HG02759 (cell line): ENCODE results near the gene LITAFD.
"Not testable (repeated sequence)": the region's sequence is repeated elsewhere in the genome, so short reads cannot be mapped to it uniquely, and the experiment has no call there.

Experiments
- ATAC-seq: cut with Tn5 transposase; IDR thresholded peaks from one replicate; pipeline ENCODE4 v1.9.1; 2021; ENCODE audit warnings: mild to moderate bottlenecking, moderate library complexity; ENCODE audit not compliant: unreplicated experiment

LITAFD gene

DNA sequence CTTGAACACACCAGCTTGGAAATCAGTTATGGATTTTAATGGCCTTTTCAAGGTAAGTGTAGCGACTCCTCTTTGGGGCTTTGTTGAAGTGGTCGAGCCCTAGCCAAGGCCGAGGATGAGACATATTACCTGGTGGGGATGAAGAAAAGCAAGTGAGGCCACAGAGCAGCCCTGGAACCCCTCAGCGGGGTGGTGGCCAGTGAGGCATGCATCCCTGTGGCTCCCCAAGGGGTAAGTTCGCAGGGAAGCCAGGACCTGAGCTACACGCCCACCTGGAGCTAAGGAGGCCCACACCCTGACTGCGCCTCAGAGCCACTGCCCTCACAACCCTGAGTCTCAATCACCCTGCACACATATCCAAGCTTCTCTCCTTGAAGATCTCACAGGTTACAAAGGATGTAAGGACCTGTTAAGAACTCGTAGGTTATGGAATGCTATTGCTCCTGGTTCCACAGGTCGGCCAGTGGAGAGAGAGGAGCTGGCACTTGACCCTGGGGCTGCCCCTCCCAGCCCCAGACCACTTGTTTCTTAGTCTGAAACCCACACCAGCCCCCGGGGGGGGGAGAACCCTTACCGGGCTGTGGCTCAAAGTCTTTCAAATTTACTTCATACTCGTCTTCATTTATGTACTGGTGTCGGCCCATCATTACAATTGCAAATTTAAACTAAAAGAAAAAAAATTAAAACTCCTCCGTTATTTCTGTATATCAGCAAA, 12.0 kb downstream of the LITAFD start:
- ATAC-seq: no peak

GRCh38 chr16:8894736-8895334, 12.7 kb downstream of the LITAFD start:
- no peak for ATAC-seq

DNA sequence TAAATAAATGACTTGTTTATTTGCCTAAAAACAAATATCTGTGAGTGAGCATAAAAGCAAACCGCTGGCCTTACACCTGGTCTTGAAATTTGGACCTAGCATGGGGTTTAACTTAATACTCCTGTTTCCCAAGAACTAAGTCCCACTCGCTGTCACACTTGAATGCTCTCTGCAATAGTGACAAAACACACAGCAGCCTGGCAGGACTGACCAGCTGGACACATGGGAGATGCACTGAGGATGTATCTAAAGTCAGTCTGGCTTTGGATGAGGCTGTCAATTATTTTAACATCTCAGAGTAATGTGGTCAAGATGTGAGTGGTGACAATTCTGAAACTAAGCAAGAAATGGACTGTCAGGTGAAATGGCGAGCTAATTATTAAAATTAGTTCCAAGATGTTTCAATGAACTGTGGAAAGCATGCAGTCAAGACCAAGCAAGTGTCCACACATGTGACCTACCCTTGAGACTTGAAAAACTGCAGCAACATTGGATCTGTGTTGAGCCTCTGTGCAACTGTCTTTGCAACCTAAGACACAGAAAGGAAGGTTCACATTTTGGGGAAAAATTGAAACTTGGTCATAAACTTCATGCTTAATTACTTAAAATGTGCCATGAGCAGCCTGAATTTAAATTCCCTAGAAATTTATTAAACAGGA, 16.6 kb downstream of the LITAFD start:
- no peak for ATAC-seq

- no peak for ATAC-seq
Observed at GRCh38 chr16:8899709-8900317, 17.7 kb downstream of the LITAFD start.

- no peak for ATAC-seq
Observed at GRCh38 chr16:8900343-8900742, 18.2 kb downstream of the LITAFD start.

- ATAC-seq: no peak
Observed at GRCh38 chr16:8901320-8901861, 19.2 kb downstream of the LITAFD start.

- no peak for ATAC-seq
Observed at GRCh38 chr16:8903004-8903403, 20.9 kb downstream of the LITAFD start.

DNA sequence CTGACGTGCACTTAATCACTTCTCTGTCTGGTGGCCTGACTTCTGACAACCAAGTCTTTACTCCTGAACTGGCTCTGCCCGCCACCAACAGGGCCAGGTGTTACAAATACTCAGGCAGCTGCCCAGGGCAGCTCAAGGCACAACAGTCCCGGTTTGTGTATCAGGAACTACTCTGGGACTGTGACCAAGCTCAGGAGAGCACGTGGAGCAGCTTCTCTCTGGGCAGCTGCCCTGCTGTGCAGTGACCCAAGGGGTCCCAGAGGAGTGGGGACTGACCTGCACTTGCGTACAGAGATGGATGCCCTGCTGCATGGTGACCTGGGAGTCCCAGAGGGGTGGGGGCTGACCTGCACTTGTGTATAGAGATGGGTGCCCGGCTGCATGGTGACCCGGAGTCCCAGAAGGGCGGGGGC, 21.9 kb downstream of the LITAFD start:
- no peak for ATAC-seq

DNA sequence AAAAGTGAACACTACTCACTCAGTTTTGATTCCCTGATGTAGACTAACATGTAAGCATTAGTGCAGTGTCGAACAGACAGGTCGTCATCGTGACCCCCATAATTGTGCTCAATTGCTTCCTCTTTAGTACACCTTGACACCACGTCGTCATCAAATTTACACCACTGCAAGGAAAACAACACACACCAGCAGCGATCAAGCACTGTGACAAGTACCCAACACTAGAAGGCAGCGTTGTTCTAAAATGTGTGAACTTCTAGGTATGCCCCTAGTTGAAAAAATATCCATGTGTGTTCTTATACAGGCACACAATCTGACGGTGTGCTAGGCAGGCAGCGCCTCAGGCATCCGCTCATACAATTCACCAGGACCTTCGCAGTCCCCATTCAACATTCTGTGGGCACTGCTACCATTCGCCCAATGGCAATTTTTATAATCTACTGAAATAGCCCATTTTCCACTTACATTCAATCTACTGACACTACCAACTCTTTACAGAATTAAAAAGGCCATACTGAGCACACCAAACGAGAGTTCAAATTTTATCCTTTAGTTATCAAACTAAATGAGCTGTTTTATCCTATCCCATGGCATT, 23.1 kb downstream of the LITAFD start:
- no peak for ATAC-seq

GRCh38 chr16:8905795-8906591, 23.8 kb downstream of the LITAFD start:
- no peak for ATAC-seq

GRCh38 chr16:8907096-8907495, 24.9 kb downstream of the LITAFD start:
- no peak for ATAC-seq

DNA sequence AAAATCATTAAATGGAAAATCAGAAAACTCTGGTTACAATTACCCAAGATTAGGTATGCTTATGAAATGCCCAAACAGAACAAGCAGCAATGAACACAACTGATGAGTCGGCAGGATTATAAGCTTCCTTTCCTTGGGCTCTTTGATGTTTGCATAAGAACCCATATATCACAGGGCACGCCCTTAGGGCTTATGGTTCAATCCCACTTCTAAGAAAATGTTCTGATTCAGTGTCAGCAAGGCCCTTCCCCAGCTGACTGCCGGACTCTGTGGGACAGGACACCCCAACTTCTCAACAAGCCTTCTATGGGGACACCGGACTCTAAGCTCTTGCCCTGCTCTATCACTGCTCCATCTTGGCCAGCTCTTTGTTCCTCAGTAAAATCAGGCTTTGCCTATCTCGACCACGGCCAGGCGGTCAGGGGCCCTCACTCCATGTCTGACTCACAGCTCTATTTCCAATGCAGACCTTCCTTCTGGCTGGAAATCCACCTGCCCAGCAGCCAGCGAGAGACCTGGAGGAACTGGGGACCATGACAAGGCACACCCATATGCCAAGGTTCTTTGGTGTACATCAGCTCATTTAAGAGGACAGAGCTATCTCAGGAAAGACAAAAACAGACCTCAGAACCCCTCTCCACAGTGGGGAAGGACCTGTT, 26.8 kb downstream of the LITAFD start:
- no peak for ATAC-seq

- ATAC-seq: no peak
Observed at GRCh38 chr16:8910811-8911210, 28.7 kb downstream of the LITAFD start.

DNA sequence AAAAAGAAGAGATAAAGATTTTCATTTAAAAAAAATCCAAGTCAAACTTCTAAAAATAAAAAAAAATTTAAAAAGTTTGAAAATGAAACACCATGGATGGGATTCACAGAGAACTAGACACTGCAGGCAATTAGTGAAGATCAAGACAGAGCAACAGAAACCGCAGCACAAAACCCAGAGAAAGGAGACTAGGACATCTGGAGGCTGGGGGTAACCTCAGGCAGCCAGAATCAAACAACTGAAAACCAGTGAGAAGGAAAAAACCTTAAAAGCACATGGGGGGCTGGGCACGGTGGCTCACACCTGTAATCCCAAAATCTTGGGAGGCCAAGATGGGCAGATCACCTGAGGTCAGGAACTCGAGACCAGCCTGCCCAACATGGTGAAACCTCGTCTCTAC, 30.6 kb downstream of the LITAFD start:
- no peak for ATAC-seq

GRCh38 chr16:8914098-8914497, 31.9 kb downstream of the LITAFD start:
- no peak for ATAC-seq

- no peak for ATAC-seq
Observed at GRCh38 chr16:8915722-8916301, 33.7 kb downstream of the LITAFD start.

- ATAC-seq: no peak
Observed at GRCh38 chr16:8916541-8917225, 34.5 kb downstream of the LITAFD start.

GRCh38 chr16:8917336-8917735, 35.2 kb downstream of the LITAFD start:
- not testable (repeated sequence) for ATAC-seq
